Prostate gland (tissue), 2 donors: Measurements from ENCODE around the gene TMEM266.

Source experiments
- POLR2A ChIP-seq: fragments of 450-650 bp; IDR thresholded peaks from one replicate; pipeline ENCODE4 v1.6.1; 2016; ENCODE audit warnings: antibody characterized with exemption, mild to moderate bottlenecking
- POLR2AphosphoS5 ChIP-seq: sonication (generic); formaldehyde crosslinking; IDR thresholded peaks from one replicate; pipeline ENCODE4 v1.6.1; 2017; ENCODE audit warnings: antibody characterized with exemption
- TF ChIP-seq, protein P1 (sequence below), 4 experiments: fragments of 200-600 bp in 2 of 4; fragments of 450-650 bp in 2 of 4; sonication (generic) in 2 of 4; IDR thresholded peaks; 1 replicate in 3 of 4; 2 replicates in 1 of 4; pipeline ENCODE4 v1.5.1; 2016 to 2019; ENCODE audit warnings: antibody characterized with exemption in 4 of 4, mild to moderate bottlenecking in 2 of 4, moderate library complexity in 2 of 4

GRCh38 chr15:76117181-76117580, 57.4 kb downstream of the TMEM266 start:
- TF ChIP-seq POLR2AphosphoS5 (no peak), POLR2A (no peak)
- TF ChIP-seq, protein P1, sequence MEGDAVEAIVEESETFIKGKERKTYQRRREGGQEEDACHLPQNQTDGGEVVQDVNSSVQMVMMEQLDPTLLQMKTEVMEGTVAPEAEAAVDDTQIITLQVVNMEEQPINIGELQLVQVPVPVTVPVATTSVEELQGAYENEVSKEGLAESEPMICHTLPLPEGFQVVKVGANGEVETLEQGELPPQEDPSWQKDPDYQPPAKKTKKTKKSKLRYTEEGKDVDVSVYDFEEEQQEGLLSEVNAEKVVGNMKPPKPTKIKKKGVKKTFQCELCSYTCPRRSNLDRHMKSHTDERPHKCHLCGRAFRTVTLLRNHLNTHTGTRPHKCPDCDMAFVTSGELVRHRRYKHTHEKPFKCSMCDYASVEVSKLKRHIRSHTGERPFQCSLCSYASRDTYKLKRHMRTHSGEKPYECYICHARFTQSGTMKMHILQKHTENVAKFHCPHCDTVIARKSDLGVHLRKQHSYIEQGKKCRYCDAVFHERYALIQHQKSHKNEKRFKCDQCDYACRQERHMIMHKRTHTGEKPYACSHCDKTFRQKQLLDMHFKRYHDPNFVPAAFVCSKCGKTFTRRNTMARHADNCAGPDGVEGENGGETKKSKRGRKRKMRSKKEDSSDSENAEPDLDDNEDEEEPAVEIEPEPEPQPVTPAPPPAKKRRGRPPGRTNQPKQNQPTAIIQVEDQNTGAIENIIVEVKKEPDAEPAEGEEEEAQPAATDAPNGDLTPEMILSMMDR (IDR thresholded peaks at IDR 0.05) = no peak
